ENCODE measurements around the gene POLR3GL. TPM values are rescaled to one million over a fixed set of nuclear protein-coding genes. Genes with fewer than 3 reads are reported as not detected.

The POLR3GL gene
- total RNA-seq, 4 donors from 2014 or later = 32.9 to 44.0 (median 37.6) TPM

DNA sequence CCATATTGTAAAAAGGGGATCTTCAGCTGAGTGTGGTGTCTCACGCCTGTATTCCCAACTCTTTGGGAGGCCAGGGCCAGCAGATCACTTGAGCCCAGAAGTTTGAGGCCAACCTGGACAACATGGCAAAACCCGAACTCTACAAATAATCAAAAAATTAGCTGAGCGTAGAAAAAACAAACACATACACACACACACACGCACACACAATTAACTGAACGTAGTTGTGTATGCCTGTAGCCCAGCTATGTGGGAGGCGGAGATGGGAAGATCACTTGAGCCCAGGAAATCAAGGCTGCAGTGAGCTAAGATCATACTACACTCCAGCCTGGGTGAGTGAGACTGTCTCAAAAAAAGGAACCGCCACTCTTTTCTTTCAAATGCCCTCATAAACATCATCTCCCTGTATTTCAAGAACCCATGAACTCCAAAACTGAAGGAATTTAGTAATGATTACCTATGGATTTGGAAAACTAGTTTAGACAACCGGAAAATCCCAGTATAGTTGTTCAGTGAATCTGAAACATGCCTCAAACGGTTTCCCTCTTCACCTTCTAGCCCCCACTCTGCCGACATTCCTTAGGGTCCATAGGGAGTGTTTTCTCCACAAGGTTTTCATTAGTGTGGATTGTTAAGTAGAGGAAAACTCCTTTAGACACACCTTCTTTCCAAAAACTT, 27.4 kb downstream of the POLR3GL start:
- 50 to 61% methylated on average over 6 to 10 of the region's 10 CpGs for WGBS, 2 donors (ENCODE audit: low coverage in 1 of 2)
- H3K9me3 ChIP-seq = no peaks in the 10 kb centered on the region
- TF ChIP-seq EP300 (IDR thresholded peaks at IDR 0.05) (no peak), POLR2A (IDR thresholded peaks at IDR 0.05) (peak; percentile 57 to 62), POLR2AphosphoS5 (IDR thresholded peaks at IDR 0.05) (peak; percentile 86), CTCF (IDR thresholded peaks at IDR 0.05) (no peak)
- H3K27ac ChIP-seq = peak overlapping the region; percentile 93 to 98 (median 96)
- peaks cover 28 to 34% of the 10 kb centered on the region in 2 donors for H3K36me3 ChIP-seq
- H3K4me1 ChIP-seq = peaks cover 0 to 24% (median 0%) of the 10 kb centered on the region in 3 donors
- ATAC-seq = no peak
- H3K27me3 ChIP-seq = no peaks in the 10 kb centered on the region
- H3K4me3 ChIP-seq = peak overlapping the region; percentile 64 to 100

- Histone ChIP-seq H3K27me3 (no peaks in the 10 kb centered on the region), H3K36me3 (peaks cover 28 to 34% of the 10 kb centered on the region in 2 donors), H3K27ac (peak overlapping the region; percentile 93 to 98 (median 96)), H3K4me3 (peak overlapping the region; percentile 64 to 100), H3K9me3 (no peaks in the 10 kb centered on the region), H3K4me1 (peaks cover 0 to 23% (median 0%) of the 10 kb centered on the region in 3 donors)
- no peak for ATAC-seq
- TF ChIP-seq POLR2A (IDR thresholded peaks at IDR 0.05) (peak in 1 of 2 donors; percentile 40), POLR2AphosphoS5 (IDR thresholded peaks at IDR 0.05) (no peak), EP300 (IDR thresholded peaks at IDR 0.05) (no peak), CTCF (IDR thresholded peaks at IDR 0.05) (no peak)
- 50 to 73% methylated on average over 1 of the region's 1 CpG for WGBS, 2 donors (ENCODE audit: low coverage in 1 of 2)
Measured at GRCh38 chr1:145992502-145992936, 28.0 kb downstream of the POLR3GL start.

- 34 to 35% methylated on average over 4 to 5 of the region's 5 CpGs for WGBS, 2 donors (ENCODE audit: low coverage in 1 of 2)
- Histone ChIP-seq H3K4me1 (peaks cover 0 to 28% (median 0%) of the 10 kb centered on the region in 3 donors), H3K27me3 (no peaks in the 10 kb centered on the region), H3K36me3 (peaks cover 28 to 34% of the 10 kb centered on the region in 2 donors), H3K9me3 (no peaks in the 10 kb centered on the region), H3K27ac (peak overlapping the region; percentile 93 to 98 (median 96)), H3K4me3 (peak overlapping the region; percentile 64 to 100)
- no peak for ATAC-seq
- TF ChIP-seq CTCF (IDR thresholded peaks at IDR 0.05) (no peak), EP300 (IDR thresholded peaks at IDR 0.05) (no peak), POLR2A (IDR thresholded peaks at IDR 0.05) (peak in 1 of 2 donors; percentile 16), POLR2AphosphoS5 (IDR thresholded peaks at IDR 0.05) (peak; percentile 9)
Measured at GRCh38 chr1:145992958-145993617, 28.6 kb downstream of the POLR3GL start.

GRCh38 chr1:145993618-145994390, 29.3 kb downstream of the POLR3GL start:
- Histone ChIP-seq H3K27ac (peak overlapping the region; percentile 93 to 98 (median 96)), H3K4me1 (peaks cover 0 to 35% (median 0%) of the 10 kb centered on the region in 3 donors), H3K4me3 (peak overlapping the region; percentile 64 to 100), H3K36me3 (peaks cover 28 to 34% of the 10 kb centered on the region in 2 donors), H3K9me3 (no peaks in the 10 kb centered on the region), H3K27me3 (no peaks in the 10 kb centered on the region)
- no peak for ATAC-seq
- TF ChIP-seq POLR2AphosphoS5 (IDR thresholded peaks at IDR 0.05) = peak; percentile 66
- no peak for TF ChIP-seq EP300 (IDR thresholded peaks at IDR 0.05)
- peak in 1 of 2 donors; percentile 1 for TF ChIP-seq POLR2A (IDR thresholded peaks at IDR 0.05)
- peak in 1 of 4 experiments; percentile 21 for TF ChIP-seq CTCF (IDR thresholded peaks at IDR 0.05)
- 14 to 20% methylated on average over 5 of the region's 6 CpGs for WGBS, 2 donors (ENCODE audit: low coverage in 1 of 2)

All from gastroesophageal sphincter (tissue), 4 donors.